ENCODE results near the gene NCKAP5. TPM values are rescaled to one million over a fixed set of nuclear protein-coding genes. Genes with fewer than 3 reads are reported as not detected.

The NCKAP5 gene
- total and polyA plus RNA-seq, 2 donors (not counting 1 experiment from before 2014, with no cell fraction given): not detected

- no peak overlapping the region for H3K27ac Mint-ChIP-seq
Observed at GRCh38 chr2:133489641-133490410, 78.4 kb downstream of the NCKAP5 start.

DNA sequence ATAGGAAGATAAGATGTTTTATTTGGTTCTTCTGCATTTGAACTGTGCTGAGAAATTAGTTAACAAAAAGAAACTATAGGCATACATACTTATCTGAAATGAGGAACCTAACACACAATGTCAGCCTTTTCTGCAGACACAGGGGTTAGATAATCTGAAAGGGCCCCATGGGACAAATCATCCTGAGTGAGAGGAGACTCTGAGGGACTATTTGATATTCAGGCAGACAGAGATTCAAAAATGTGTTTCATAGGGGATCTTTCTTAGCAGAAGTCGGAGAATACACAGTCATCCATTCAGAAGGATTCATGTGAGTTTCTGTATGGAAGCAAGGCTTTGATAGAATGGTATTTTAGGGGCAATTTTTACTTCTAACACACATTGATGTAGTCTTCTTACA is 79.1 kb downstream of the NCKAP5 start:
- no peaks in the 10 kb centered on the region for H3K4me1 Mint-ChIP-seq
- WGBS (ENCODE audit: insufficient coverage): no CpG with 5 or more reads among the region's 1 CpG
- H3K4me2 ChIP-seq (replicated peaks; ENCODE audit: low read depth, low read length, poor library complexity, severe bottlenecking): no peak overlapping the region
- no peak overlapping the region for H3K27ac ChIP-seq (ENCODE audit: low read length in 2 of 2)
- intact Hi-C loops (cut with micrococcal nuclease): no loop called here
- CTCF ChIA-PET: no interaction called here
- H3K27me3 ChIP-seq (replicated peaks in 1 of 4; ENCODE audit: control extremely low read depth in 1 of 4, control insufficient read depth in 3 of 4, insufficient read depth in 4 of 4, low read length in 3 of 4): no peaks in the 10 kb centered on the region
- no peak overlapping the region for H3K4me3 ChIP-seq (ENCODE audit: control extremely low read depth in 1 of 5, extremely low read depth in 1 of 5, insufficient read depth in 1 of 5, low read depth in 2 of 5, low read length in 4 of 5)
- H3K4me3 Mint-ChIP-seq: no peak overlapping the region
- TF ChIP-seq EZH2 (IDR thresholded peaks at IDR 0.05; ENCODE audit: borderline replicate concordance, insufficient read depth, low read depth, low read length, poor library complexity, severe bottlenecking): no peak
- TF ChIP-seq, protein P1, sequence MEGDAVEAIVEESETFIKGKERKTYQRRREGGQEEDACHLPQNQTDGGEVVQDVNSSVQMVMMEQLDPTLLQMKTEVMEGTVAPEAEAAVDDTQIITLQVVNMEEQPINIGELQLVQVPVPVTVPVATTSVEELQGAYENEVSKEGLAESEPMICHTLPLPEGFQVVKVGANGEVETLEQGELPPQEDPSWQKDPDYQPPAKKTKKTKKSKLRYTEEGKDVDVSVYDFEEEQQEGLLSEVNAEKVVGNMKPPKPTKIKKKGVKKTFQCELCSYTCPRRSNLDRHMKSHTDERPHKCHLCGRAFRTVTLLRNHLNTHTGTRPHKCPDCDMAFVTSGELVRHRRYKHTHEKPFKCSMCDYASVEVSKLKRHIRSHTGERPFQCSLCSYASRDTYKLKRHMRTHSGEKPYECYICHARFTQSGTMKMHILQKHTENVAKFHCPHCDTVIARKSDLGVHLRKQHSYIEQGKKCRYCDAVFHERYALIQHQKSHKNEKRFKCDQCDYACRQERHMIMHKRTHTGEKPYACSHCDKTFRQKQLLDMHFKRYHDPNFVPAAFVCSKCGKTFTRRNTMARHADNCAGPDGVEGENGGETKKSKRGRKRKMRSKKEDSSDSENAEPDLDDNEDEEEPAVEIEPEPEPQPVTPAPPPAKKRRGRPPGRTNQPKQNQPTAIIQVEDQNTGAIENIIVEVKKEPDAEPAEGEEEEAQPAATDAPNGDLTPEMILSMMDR (IDR thresholded peaks at IDR 0.05): no peak
- H3K4me1 ChIP-seq (ENCODE audit: control insufficient read depth in 2 of 2, insufficient read depth in 2 of 2, low read length in 2 of 2): no peaks in the 10 kb centered on the region
- H3K9me3 Mint-ChIP-seq (ENCODE audit: insufficient read depth): no peaks in the 10 kb centered on the region
- H3K79me2 ChIP-seq (ENCODE audit: control insufficient read depth, insufficient read depth, low read length): no peaks in the 10 kb centered on the region
- H2AFZ ChIP-seq (ENCODE audit: insufficient read depth, low read depth, low read length, poor library complexity, severe bottlenecking): no peak overlapping the region
- POLR2A ChIA-PET: no interaction called here
- H3K27ac Mint-ChIP-seq: no peak overlapping the region
- ATAC-seq (ENCODE audit: low read depth) (no peak), DNase-seq (no peak)
- no peak overlapping the region for H3K9ac ChIP-seq (ENCODE audit: low read length)
- H3K9me3 ChIP-seq (ENCODE audit: control extremely low read depth in 1 of 3, control insufficient read depth in 2 of 3, insufficient read depth in 1 of 3, low read length in 2 of 3): peaks cover 0 to 3% (median 0%) of the 10 kb centered on the region in 3 donors
- peaks cover 13% of the 10 kb centered on the region for H3K27me3 Mint-ChIP-seq
- no peaks in the 10 kb centered on the region for H4K20me1 ChIP-seq (ENCODE audit: control insufficient read depth, insufficient read depth, low read length, poor library complexity, severe bottlenecking)
- no peaks in the 10 kb centered on the region for H3K36me3 ChIP-seq (replicated peaks in 1 of 2; ENCODE audit: control extremely low read depth in 1 of 2, control insufficient read depth in 1 of 2, extremely low read depth in 1 of 2, insufficient read depth in 2 of 2, low read length in 1 of 2)

More at GRCh38 chr2:133489641-133490410, 78.4 kb downstream of the NCKAP5 start:
- no peak for TF ChIP-seq EZH2 (IDR thresholded peaks at IDR 0.05; ENCODE audit: borderline replicate concordance, insufficient read depth, low read depth, low read length, poor library complexity, severe bottlenecking)
- TF ChIP-seq, protein P1 (IDR thresholded peaks at IDR 0.05): no peak
- DNase-seq (no peak), ATAC-seq (ENCODE audit: low read depth) (no peak)
- CTCF ChIA-PET: no interaction called here
- Mint-ChIP-seq H3K9me3 (ENCODE audit: insufficient read depth) (no peaks in the 10 kb centered on the region), H3K4me1 (no peaks in the 10 kb centered on the region), H3K27me3 (peaks cover 11% of the 10 kb centered on the region), H3K4me3 (no peak overlapping the region)
- no peaks in the 10 kb centered on the region for H4K20me1 ChIP-seq (ENCODE audit: control insufficient read depth, insufficient read depth, low read length, poor library complexity, severe bottlenecking)
- H2AFZ ChIP-seq (ENCODE audit: insufficient read depth, low read depth, low read length, poor library complexity, severe bottlenecking): no peak overlapping the region
- WGBS (ENCODE audit: insufficient coverage): 75% methylated on average over 1 of the region's 5 CpGs
- H3K79me2 ChIP-seq (ENCODE audit: control insufficient read depth, insufficient read depth, low read length): no peaks in the 10 kb centered on the region
- no peaks in the 10 kb centered on the region for H3K4me1 ChIP-seq (ENCODE audit: control insufficient read depth in 2 of 2, insufficient read depth in 2 of 2, low read length in 2 of 2)
- no peak overlapping the region for H3K4me2 ChIP-seq (replicated peaks; ENCODE audit: low read depth, low read length, poor library complexity, severe bottlenecking)
- POLR2A ChIA-PET: no interaction called here
- no peaks in the 10 kb centered on the region for H3K36me3 ChIP-seq (replicated peaks in 1 of 2; ENCODE audit: control extremely low read depth in 1 of 2, control insufficient read depth in 1 of 2, extremely low read depth in 1 of 2, insufficient read depth in 2 of 2, low read length in 1 of 2)
- no peaks in the 10 kb centered on the region for H3K27me3 ChIP-seq (replicated peaks in 1 of 4; ENCODE audit: control extremely low read depth in 1 of 4, control insufficient read depth in 3 of 4, insufficient read depth in 4 of 4, low read length in 3 of 4)
- H3K9ac ChIP-seq (ENCODE audit: low read length): no peak overlapping the region
- H3K27ac ChIP-seq (ENCODE audit: low read length in 2 of 2): no peak overlapping the region
- intact Hi-C loops (cut with micrococcal nuclease): no loop called here
- peaks cover 0 to 3% (median 0%) of the 10 kb centered on the region in 3 donors for H3K9me3 ChIP-seq (ENCODE audit: control extremely low read depth in 1 of 3, control insufficient read depth in 2 of 3, insufficient read depth in 1 of 3, low read length in 2 of 3)
- H3K4me3 ChIP-seq (ENCODE audit: control extremely low read depth in 1 of 5, extremely low read depth in 1 of 5, insufficient read depth in 1 of 5, low read depth in 2 of 5, low read length in 4 of 5): no peak overlapping the region
